GM20000 (cell line): Measurements from ENCODE around the gene FRAS1.

Experiments used
- DNase-seq: peaks from one replicate; pipeline ENCODE4 v3.0.0; 2012; ENCODE audit warnings: low spot score
- TF ChIP-seq, protein P1 (sequence below): IDR thresholded peaks from 2 replicates; pipeline ENCODE4 v1.5.1; 2012; ENCODE audit warnings: mild to moderate bottlenecking, control low read depth; ENCODE audit errors: extremely low read depth, missing control alignments

FRAS1 gene

DNA sequence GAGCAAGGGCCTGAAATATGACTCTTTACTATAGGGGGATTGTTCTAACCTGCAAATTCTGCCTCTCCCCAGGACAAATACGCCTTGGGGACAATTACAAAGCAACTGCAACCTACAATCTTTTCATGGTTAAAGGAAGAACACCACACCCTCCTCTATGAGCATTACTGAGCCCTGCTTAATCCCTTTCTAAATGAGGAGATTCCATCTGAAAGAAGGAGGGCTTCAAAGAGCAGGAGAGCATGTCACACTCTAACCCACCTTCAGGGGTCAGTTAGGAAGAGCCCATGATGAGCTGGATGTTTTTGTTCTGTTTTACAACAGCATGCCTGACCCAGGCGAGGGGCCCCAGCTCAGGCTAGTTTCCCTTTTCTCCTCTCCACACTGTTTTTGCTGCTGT is 360.5 kb downstream of the FRAS1 start:
- TF ChIP-seq, protein P1, sequence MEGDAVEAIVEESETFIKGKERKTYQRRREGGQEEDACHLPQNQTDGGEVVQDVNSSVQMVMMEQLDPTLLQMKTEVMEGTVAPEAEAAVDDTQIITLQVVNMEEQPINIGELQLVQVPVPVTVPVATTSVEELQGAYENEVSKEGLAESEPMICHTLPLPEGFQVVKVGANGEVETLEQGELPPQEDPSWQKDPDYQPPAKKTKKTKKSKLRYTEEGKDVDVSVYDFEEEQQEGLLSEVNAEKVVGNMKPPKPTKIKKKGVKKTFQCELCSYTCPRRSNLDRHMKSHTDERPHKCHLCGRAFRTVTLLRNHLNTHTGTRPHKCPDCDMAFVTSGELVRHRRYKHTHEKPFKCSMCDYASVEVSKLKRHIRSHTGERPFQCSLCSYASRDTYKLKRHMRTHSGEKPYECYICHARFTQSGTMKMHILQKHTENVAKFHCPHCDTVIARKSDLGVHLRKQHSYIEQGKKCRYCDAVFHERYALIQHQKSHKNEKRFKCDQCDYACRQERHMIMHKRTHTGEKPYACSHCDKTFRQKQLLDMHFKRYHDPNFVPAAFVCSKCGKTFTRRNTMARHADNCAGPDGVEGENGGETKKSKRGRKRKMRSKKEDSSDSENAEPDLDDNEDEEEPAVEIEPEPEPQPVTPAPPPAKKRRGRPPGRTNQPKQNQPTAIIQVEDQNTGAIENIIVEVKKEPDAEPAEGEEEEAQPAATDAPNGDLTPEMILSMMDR = no peak
- DNase-seq = no peak

DNA sequence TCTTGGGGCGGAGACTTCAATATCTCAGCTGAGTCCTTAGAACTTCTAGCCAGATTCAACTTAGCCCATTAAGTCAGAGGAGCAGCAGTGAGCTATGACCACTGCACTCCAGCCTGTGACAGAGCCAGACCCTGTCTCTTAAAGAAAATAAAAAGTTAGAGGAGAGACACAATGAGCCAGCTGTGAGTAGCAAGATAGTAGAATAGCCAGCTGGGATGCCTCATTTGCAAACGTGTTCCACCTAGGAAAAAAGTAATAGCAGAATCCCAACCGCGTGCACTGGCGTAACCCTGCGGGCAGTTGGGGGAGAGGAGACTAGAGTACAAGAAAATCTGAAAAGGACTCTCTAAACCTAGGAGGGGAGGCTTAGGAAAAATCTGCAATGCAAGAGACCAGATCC is 361.3 kb downstream of the FRAS1 start:
- TF ChIP-seq, protein P1 = no peak
- no peak for DNase-seq

DNA sequence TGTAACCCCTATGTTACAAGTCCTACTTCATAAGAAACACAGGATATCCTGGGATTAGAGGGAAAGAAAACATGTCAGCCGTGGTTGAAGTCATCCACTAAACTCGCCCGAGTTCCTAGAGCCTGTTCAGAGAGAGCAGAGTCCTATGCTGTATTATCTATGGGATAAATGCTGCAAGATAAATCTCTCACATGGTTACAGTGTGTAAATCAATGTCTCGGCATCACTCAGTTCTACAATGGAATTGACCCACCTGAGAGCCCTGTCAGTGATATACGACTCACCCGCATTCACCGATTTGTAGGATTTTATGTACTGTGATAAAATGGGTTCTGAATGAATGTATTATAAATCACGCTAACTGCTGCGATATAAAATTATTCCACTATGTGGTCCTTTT is 366.7 kb downstream of the FRAS1 start:
- TF ChIP-seq, protein P1 = no peak
- DNase-seq = no peak

DNA sequence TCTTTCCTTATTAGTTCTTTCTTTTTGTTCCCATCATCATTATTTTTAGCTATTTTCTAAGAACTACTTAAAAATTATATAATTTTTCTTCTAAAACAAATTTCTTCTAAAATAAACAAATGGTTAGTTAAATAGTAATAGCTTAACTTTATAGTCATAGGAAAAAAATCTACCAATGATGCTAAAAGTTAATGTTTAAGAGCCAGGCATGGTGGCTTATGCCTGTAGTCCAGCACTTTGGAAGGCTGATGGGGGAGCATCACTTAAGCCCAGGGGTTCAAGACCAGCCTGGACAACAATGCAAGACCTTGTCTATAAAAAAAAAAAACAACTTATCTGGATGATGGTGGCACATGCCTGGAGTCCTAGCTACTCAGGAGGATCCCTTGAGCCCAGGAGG is 367.3 kb downstream of the FRAS1 start:
- DNase-seq = no peak
- TF ChIP-seq, protein P1 = no peak

DNA sequence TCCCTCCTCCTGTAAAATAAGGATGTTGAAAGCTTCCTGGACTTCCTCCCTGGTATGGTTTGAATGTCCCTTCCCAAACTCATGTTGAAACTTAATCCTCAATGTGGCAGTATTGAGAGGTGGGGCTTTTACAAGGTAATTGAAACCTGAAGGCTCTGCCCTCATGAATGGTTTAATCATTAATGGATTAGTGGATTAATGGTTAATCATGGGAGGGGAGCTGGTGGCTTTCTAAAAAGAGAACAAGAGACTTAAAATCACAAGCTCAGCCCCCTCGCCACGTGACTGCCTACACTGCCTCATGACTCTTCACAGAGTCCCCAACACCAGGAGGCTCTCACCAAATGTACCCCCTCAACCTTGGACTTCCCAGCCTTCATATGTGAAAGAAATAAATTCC is 369.8 kb downstream of the FRAS1 start:
- TF ChIP-seq, protein P1 = no peak
- no peak for DNase-seq

DNA sequence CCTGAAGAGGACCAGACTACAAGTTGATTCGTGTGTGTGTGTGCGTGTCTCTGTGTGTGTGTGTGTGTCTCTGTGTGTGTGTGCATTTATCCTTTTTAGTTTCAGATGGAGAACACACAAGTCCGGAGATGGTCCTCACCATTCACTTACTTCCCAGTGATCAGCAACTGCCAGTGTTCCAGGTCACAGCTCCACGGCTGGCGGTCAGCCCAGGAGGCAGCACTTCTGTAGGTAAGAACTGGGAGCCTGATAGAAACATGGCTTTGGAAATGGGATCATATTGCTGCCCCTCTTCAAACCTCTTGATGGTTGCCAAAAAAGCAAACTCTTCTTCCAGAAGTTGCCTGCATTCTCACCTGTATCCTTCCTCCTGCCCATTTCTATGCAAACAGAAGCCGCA is 371.9 kb downstream of the FRAS1 start:
- DNase-seq = no peak
- TF ChIP-seq, protein P1 = no peak

DNA sequence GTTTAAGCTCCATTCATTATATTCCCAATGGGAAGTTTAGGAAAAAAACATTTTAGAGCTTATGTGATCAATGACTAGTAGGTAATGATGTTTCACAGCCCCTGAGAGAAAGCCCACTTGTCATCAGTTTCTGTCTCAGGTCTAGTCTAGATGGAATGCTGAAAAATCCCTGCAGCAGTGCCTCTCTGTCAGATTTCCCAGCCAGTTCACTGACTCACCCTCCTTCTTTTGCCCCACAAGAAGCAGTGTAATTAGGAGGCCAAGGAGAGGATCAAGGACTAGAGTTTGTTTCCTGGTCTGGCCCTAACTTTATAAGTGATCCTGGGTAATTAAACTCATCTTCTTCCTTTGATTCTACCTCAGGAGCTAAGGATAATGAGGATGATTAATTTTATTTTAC is 375.8 kb downstream of the FRAS1 start:
- TF ChIP-seq, protein P1 = no peak
- DNase-seq = no peak

DNA sequence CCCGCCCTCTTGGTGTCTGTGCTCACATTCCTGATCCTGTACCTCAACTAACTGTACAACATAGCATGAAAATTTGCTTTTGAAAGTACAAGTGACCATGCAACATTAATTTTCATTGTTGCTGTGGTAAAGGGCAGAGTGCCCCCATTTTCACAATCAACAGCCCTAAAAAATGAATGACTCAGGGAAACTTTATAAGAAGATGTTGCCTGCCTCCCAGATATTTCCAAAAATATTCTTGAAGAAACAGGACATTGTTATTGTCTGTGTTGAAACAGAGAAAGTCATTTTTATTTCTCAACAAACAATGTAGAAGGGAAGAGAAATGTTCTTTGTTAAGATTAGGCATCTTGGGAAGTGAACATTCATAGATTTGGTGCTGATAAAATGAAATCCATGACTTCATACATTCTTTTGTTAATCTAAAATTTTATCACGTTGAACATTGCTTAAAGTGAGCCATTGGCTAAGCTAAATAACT is 380.5 kb downstream of the FRAS1 start:
- no peak for DNase-seq
- TF ChIP-seq, protein P1 = no peak
